Amygdala (tissue), 56 donors: ENCODE results near the gene MRPS15.

Experiments
- DNase-seq, 56 donors: peaks; one replicate each; lab custom pipeline; 2025; lab: John Stamatoyannopoulos, UW

MRPS15 gene

GRCh38 chr1:36464605-36465393 is 615 bp upstream of the MRPS15 start:
- no peak for DNase-seq

DNA sequence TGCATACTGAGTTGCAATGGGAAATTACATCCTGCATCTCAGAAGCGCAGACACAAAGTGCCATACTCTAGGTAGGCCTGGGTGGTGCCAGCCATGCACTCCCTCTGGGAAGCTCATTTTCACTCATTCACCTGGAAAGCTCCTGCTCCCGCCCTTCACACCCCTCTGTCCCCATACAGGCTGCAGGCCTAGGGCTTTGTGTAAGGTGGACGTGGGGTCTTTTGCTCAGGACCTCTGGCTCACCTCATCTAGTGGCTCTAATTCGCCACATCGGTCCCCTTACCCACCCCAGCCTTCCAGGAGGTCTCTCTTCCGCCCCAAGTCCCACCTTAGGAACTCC is 751 bp downstream of the MRPS15 start:
- no peak for DNase-seq

- DNase-seq, result no peak
Measured at GRCh38 chr1:36458910-36459309, 5.3 kb downstream of the MRPS15 start.

- DNase-seq, result no peak
Measured at GRCh38 chr1:36457691-36458090, 6.5 kb downstream of the MRPS15 start.

- no peak for DNase-seq
Measured at GRCh38 chr1:36456391-36456928, 7.7 kb downstream of the MRPS15 start.

DNA sequence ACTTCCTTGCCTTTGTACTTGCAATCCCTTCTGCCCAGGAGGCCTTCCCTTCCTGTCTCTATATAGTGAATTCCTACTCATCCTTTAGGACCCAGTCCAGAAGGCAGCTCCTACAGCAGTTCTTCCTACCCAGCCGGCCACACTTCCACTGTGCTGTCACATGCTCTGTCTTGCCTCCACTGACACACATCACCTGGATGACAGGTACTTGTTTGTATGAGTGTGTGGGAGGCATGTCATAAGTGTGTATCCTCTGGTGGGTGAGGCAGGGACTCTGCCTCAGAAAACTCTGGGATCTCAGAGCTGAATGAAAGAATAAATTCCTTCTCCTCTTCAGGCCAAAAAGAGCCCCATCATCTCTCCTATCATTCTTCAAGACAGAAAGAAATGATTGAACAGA is 8.8 kb downstream of the MRPS15 start:
- no peak for DNase-seq

DNA sequence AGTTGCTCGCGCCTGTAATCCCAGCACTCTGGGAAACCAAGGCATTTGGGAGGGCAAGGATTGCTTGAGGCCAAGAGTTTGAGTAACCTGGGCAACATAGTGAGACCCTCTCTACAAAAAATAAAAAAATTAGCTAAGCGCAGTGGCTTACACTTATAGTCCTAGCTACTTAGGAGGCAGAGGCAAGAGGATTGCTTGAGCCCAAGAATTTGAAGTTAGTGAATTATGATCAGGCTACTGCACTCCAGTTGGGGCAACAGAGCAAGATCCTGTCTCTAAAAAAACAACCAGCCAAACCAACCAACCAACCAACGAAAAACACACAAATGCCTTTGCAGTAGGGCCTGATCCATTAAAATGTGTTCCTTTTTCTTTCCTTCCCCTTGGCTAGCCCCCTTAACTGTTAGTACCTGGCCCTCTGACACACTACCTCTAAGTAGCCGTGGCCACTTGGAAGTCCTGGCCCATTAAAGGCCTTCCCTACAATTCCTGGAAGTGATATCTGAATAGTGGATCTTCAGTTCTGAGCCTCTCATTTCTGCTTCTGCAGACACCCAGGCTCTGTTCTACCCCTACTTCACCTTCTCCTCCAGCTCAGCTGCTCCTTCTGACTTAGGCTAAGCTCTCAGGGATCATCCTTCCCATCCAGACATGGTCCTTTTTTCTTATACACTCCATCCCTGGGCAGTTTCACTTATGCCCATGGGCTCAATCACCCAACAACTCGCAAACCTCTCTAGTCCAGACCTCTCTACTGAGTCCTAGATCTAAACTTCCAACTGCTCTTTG is 10.4 kb downstream of the MRPS15 start:
- no peak for DNase-seq

- DNase-seq, result no peak
Measured at GRCh38 chr1:36453051-36453450, 11.1 kb downstream of the MRPS15 start.

DNA sequence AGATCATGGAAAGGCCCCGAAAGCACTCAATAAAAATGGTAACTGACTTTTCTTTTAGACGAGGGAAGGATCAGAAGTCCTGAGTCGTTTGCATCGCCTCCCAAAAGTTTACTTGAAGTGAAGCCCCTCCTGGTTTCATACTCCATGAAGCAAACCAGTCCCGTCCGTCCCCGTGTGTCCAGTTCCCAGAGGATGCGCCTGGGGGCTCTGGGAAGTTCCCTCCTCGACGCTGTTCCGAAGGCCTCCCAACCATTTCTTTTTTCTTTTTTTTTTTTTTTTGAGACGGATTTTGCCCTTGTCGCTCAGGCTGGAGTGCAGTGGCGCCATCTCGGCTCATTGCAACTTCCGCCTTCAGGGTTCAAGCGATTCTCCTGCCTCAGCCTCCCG is 13.3 kb downstream of the MRPS15 start:
- no peak for DNase-seq

GRCh38 chr1:36450270-36450918 is 13.8 kb downstream of the MRPS15 start, which contains the start of gene OSCP1:
TSS of gene OSCP1 (minus strand) at chr1:36450451. CDS start at chr1:36450369, 82 bp downstream.
- DNase-seq, result peak; percentile 61 to 96 (median 88)

DNA sequence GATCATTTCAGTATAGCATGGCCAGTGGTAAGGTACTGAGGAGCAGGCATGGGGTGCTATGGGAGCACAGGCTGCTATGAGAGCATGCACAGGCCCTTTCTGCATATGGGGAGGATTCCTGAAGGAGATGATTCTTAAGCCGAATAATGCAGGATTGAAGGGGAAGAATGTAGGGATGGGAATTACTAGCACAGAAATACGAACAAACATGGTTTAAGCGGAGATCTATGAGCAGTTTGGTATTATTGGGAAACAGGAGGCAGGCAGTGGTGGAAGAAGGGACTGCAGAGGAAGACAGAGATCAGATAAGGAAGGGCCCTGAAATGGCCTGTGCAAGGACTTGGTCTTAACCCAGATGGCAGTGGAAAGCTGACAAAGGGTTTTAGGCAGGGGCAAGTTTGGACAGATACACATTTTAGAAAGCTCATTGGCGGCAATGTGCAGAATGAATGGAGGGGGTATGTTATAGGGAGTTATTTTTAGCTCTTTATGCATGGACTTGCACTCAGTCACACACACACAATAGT is 15.6 kb downstream of the MRPS15 start:
- DNase-seq, result no peak

DNA sequence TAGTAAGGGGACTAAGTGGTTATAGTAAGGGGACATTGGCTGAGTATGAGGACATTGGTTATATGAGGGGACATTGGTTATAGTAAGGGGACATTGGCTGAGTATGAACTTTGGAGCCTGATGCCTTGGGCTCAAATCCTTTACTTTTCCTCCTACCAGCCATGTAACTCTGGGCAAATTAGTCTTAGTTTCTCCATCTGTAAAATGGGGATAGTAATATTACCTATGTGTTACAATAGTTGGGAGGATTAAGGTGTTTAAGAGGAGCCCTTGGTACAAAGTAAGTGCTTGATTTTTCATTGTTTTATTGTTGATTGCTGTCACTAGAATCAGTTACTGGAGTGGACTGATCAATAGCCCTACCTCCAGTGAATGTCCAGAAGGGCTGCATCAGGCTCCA is 16.7 kb downstream of the MRPS15 start:
- no peak for DNase-seq

DNA sequence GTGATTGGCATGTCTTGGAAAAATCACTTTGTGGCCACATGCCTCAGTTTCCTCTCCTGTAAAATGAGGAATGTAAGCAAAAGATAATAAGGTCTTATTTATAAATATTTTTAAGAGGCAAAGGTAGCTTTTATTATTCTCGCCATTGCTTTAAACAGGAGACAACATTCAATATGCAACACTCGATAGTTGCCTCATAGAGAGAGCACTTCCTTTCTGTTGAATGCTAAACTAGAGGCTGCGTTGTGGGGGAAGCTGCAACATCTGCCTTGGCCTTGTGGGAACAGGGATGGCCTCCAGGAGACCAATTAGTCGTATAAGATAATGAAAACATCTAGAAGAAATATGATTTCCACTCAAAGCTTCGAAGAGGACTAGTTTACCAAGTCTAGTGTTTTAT is 17.4 kb downstream of the MRPS15 start:
- no peak for DNase-seq

GRCh38 chr1:36446271-36446670 is 17.9 kb downstream of the MRPS15 start:
- peak in 2 of 56 donors; percentile 6 to 10 for DNase-seq

DNA sequence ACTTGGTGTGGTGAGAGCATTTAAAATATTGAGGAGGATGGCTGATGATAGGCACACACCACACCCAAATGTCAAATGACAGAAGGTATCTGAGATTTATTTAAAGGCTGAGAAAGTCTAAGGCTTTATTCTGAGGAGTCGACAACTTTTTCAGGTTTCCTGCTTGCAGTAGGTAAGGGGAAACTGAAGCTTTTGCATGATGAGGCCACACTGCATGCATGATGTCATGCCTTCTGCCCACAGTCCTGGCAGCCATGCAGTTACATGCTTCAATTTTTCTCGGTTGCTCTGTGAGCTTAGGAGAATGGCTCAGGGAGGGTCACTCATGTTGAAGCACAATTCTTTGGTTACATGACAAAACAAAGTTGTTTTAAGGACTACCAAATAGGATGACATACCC is 20.9 kb downstream of the MRPS15 start:
- no peak for DNase-seq

GRCh38 chr1:36442337-36442736 is 21.8 kb downstream of the MRPS15 start:
- DNase-seq, result no peak

- no peak for DNase-seq
Measured at GRCh38 chr1:36440646-36441045, 23.5 kb downstream of the MRPS15 start.

DNA sequence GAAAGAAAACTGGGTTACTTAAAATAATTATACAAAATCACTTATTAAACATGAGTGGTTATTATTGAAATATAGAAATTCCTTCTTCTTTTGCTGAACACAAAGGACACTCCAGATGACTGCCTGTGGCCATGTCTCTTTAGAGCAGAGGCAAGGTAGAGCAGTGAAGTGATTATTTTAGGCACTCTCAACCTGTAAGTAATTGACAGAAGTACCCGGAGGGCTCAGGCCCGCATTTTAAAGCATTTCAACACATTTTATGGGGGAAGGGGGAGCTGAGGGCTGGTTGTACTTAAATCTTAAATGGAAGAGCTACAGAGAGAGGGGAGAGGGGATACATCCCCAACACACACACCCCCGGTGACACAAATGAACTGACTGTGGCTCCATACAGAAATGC is 24.1 kb downstream of the MRPS15 start:
- no peak for DNase-seq

DNA sequence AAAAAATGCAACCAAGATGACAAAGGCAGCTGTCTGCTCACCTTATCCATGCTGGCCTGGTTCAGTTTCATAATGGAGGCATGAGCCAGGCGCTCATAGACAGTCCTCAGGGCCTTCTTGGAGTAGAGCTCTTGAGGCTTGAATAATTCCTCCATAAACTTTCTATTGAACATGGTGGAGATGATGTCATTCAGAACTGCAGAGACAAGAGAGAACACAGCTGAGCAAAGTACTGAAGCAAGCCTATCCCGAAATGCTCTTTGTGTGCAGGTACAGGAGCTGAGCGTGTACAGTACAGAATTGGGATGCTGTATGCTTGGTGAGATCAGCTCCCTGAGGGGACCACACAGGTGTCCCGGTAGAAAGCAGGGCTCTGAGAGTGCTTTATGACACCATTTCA is 25.5 kb downstream of the MRPS15 start:
- no peak for DNase-seq

- DNase-seq, result no peak
Measured at GRCh38 chr1:36436821-36437220, 27.4 kb downstream of the MRPS15 start.

- no peak for DNase-seq
Measured at GRCh38 chr1:36433102-36433501, 31.1 kb downstream of the MRPS15 start.
